Measurements from ENCODE around the gene ELANE. TPM values are rescaled to one million over a fixed set of nuclear protein-coding genes. Genes with fewer than 3 reads are reported as not detected.

ELANE gene
- total and polyA plus RNA-seq, 12 donors: 0.48 to 3.4 (median 1.8) TPM; not detected in 6

DNA sequence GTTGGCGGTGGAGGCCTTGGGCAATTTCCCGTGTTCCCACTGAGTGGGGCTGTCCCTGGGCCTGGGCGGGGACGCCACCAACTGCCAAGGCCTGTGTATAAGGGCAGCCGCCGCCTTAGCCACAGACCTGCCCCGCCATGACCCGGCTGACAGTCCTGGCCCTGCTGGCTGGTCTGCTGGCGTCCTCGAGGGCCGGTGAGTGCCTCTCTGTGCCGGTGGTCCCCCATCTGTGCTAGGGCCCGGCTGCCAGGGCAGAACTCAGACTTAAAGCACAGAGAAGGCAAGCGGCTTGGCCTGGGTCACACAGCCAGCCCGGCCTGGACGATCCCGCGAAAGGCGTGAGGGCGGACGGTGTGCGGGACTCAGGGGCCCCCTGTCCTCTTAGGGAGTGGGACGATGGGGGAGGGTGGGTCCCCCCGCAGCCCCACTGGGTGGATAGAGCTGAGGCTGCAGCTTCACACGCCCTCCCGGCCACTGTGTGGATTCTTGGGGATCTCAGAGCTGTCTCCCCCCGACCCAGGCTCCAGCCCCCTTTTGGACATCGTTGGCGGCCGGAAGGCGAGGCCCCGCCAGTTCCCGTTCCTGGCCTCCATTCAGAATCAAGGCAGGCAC lies 24.3 kb upstream of the ELANE start, which contains the start of gene AZU1:
Gene AZU1 (plus strand): TSS at position 128 of the 612 bp plus-strand sequence. CDS start 10 bp downstream, at position 138.
- Histone ChIP-seq H3K27ac (no peak within 1 kb of the TSS), H3K9me3 (replicated peaks in 1 of 3) (no peaks in the 10 kb centered on the region), H3K4me1 (replicated peaks in 1 of 2) (no peaks in the 10 kb centered on the region), H3K4me3 (no peak within 1 kb of the TSS), H3K36me3 (replicated peaks in 1 of 2) (no peaks in the 10 kb centered on the region), H3K27me3 (peaks cover 12% of the 10 kb centered on the region)
- WGBS, 4 donors: 43 to 64% (median 59%) methylated on average over 4 to 33 of the region's 33 CpGs
- TF ChIP-seq POLR2A (IDR thresholded peaks at IDR 0.05): no peak
- TF ChIP-seq, protein P1, sequence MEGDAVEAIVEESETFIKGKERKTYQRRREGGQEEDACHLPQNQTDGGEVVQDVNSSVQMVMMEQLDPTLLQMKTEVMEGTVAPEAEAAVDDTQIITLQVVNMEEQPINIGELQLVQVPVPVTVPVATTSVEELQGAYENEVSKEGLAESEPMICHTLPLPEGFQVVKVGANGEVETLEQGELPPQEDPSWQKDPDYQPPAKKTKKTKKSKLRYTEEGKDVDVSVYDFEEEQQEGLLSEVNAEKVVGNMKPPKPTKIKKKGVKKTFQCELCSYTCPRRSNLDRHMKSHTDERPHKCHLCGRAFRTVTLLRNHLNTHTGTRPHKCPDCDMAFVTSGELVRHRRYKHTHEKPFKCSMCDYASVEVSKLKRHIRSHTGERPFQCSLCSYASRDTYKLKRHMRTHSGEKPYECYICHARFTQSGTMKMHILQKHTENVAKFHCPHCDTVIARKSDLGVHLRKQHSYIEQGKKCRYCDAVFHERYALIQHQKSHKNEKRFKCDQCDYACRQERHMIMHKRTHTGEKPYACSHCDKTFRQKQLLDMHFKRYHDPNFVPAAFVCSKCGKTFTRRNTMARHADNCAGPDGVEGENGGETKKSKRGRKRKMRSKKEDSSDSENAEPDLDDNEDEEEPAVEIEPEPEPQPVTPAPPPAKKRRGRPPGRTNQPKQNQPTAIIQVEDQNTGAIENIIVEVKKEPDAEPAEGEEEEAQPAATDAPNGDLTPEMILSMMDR (IDR thresholded peaks at IDR 0.05): no peak
- peak in 2 of 7 donors; percentile 46 to 62 for DNase-seq
- intact Hi-C loops (cut with DNase I): no loop called here

DNA sequence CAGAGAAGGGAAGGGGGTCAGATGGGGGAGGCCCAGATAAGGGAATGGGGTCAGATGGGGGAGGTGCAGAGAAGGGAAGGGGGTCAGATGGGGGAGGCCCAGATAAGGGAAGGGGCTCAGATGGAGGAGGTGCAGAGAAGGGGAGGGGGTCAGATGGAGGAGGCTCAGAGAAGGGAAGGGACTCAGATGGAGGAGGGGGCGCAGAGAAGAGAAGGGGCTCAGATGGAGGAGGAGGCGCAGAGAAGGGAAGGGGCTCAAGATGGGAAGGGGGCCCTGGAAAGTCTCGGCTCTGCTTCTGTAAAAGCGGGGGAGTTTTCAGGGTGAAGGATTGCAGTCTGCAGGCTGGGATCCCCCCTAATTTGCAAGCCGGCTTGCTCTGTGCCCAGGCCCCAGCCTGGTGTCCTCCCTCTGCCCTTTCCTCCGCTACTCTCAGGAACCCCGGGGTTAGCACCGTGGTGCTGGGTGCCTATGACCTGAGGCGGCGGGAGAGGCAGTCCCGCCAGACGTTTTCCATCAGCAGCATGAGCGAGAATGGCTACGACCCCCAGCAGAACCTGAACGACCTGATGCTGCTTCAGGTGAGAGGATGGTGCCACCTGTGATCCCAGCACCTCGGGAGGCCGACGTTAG lies 22.9 kb upstream of the ELANE start:
- TF ChIP-seq, protein P1 (IDR thresholded peaks at IDR 0.05): no peak
- TF ChIP-seq POLR2A (IDR thresholded peaks at IDR 0.05): no peak
- WGBS, 4 donors: 66 to 79% (median 76%) methylated on average over 13 to 18 of the region's 18 CpGs
- intact Hi-C loops (cut with DNase I): no loop called here

DNA sequence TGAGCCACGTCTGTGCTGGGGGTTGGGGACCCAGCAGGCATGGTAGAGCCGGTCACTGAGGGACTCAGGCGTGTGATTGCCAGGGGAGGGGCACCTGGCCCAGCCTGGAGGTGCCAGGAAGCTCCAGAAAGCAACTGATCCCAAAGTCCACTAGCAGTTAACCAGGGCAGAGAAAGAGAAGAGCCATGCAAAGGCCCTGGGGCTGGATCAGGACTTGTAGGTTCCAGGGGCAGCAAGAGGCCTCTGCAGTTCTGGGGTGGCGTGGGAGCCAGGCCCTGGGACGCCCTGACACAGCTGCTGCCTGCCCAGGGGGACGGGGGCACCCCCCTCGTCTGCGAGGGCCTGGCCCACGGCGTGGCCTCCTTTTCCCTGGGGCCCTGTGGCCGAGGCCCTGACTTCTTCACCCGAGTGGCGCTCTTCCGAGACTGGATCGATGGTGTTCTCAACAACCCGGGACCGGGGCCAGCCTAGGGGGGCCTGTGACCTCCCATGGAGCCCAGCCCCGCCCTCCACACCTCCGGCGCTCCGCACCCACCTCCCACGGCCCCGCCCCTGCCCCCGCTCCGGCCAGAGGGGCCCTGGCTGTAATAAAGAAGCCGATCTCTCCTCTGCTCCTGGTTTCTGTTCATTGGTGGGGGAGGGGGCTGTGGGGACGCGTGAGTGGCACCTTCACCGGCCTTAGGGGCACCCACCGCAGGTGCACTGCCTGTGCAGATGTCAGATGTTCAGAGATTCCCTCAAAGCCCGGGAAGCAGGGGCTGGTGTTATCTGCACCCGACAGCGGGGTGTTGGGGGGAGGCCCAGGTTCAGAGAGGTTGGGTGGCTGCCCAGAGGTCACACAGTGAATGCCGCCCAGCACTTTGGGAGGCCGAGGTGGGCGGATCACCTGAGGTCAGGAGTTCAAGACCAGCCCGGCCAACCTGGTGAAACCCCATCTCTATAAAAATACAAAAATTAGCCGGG lies 20.4 kb upstream of the ELANE start:
- no peak for DNase-seq
- 55 to 80% (median 67%) methylated on average over 8 to 38 of the region's 38 CpGs for WGBS, 4 donors

More for the DNA sequence above, 22.9 kb upstream of the ELANE start:
- H3K4me3 ChIP-seq: no peak overlapping the region
- H3K36me3 ChIP-seq (replicated peaks in 1 of 2): no peaks in the 10 kb centered on the region
- no peak for DNase-seq
- no peaks in the 10 kb centered on the region for H3K4me1 ChIP-seq (replicated peaks in 1 of 2)
- no peaks in the 10 kb centered on the region for H3K9me3 ChIP-seq (replicated peaks in 1 of 3)
- H3K27ac ChIP-seq: no peak overlapping the region
- peaks cover 6% of the 10 kb centered on the region for H3K27me3 ChIP-seq

More for the DNA sequence above, 20.4 kb upstream of the ELANE start:
- no peaks in the 10 kb centered on the region for H3K9me3 ChIP-seq (replicated peaks in 1 of 3)
- intact Hi-C loops (cut with DNase I): no loop called here
- no peaks in the 10 kb centered on the region for H3K4me1 ChIP-seq (replicated peaks in 1 of 2)
- H3K36me3 ChIP-seq (replicated peaks in 1 of 2): no peaks in the 10 kb centered on the region
- no peak for TF ChIP-seq POLR2A (IDR thresholded peaks at IDR 0.05)
- TF ChIP-seq, protein P1 (IDR thresholded peaks at IDR 0.05): no peak
- H3K27ac ChIP-seq: no peak overlapping the region
- H3K27me3 ChIP-seq: peaks cover 6% of the 10 kb centered on the region
- no peak overlapping the region for H3K4me3 ChIP-seq

All from adrenal gland (tissue), 12 donors.